Smooth muscle cell (in vitro differentiated cells): Measurements from ENCODE around the gene KLF16. TPM values are rescaled to one million over a fixed set of nuclear protein-coding genes. Genes with fewer than 3 reads are reported as not detected.

Experiments used
- DNase-seq: peaks from one replicate; lab custom pipeline; 2025; ENCODE audit not compliant: unreplicated experiment; lab: John Stamatoyannopoulos, UW
- H2AFZ ChIP-seq: fragments of 200-600 bp; sonication (generic); 2 replicates; pipeline ENCODE4 v1.6.0; 2016; ENCODE audit warnings: antibody characterized with exemption, low read depth, mild to moderate bottlenecking
- H3F3A ChIP-seq: fragments of 200-600 bp; sonication (generic); 2 replicates; pipeline ENCODE4 v1.6.0; 2017; ENCODE audit warnings: antibody characterized with exemption, low read depth
- H3K27ac ChIP-seq: fragments of 200-600 bp; sonication (generic); 2 replicates; pipeline ENCODE4 v1.5.1; 2016; ENCODE audit warnings: low read depth, mild to moderate bottlenecking
- H3K27me3 ChIP-seq: fragments of 200-600 bp; sonication (generic); 2 replicates; pipeline ENCODE4 v1.6.1; 2016; ENCODE audit warnings: low read depth, mild to moderate bottlenecking
- H3K36me3 ChIP-seq: fragments of 200-600 bp; sonication (generic); 2 replicates; pipeline ENCODE4 v1.5.1; 2016; ENCODE audit warnings: low read depth
- H3K4me1 ChIP-seq: fragments of 200-600 bp; sonication (generic); 2 replicates; pipeline ENCODE4 v1.5.1; 2016; ENCODE audit warnings: low read depth
- H3K4me2 ChIP-seq: fragments of 200-600 bp; sonication (generic); 2 replicates; pipeline ENCODE4 v1.6.0; 2016; ENCODE audit warnings: mild to moderate bottlenecking
- H3K4me3 ChIP-seq: fragments of 200-600 bp; sonication (generic); 2 replicates; pipeline ENCODE4 v1.5.1; 2016; ENCODE audit warnings: mild to moderate bottlenecking
- H3K79me2 ChIP-seq: fragments of 200-600 bp; sonication (generic); 2 replicates; pipeline ENCODE4 v1.6.0; 2016; ENCODE audit warnings: low read depth, mild to moderate bottlenecking
- H3K9ac ChIP-seq: fragments of 200-600 bp; sonication (generic); 2 replicates; pipeline ENCODE4 v1.6.0; 2016; ENCODE audit warnings: low read depth
- H3K9me3 ChIP-seq: fragments of 200-600 bp; sonication (generic); replicated peaks from 2 replicates; pipeline ENCODE4 v1.5.1; 2016; ENCODE audit warnings: low read depth
- H4K20me1 ChIP-seq: fragments of 200-600 bp; sonication (generic); 2 replicates; pipeline ENCODE4 v1.6.0; 2016; ENCODE audit warnings: low read depth
- WGBS: methylation state at CpG from one replicate; pipeline ENCODE4 v1.1.7; 2016; ENCODE audit warnings: low lambda C conversion rate; 5-methylcytosine and 5-hydroxymethylcytosine counted together
- polyA plus RNA-seq: library from polyadenylated mRNA; unstranded; fragments of >200 nt; fragmentation: Nextera tagmentation; extraction: Ambion mirVana; gene quantifications from 2 replicates; pipeline ENCODE4 v1.2.1, GENCODE V29; 2016
- total RNA-seq: library from RNA; depleted of rRNA; stranded (reverse); fragments of >200 nt; gene quantifications from 2 replicates; pipeline ENCODE4 v1.2.3, GENCODE V29; 2014
- TF ChIP-seq, protein P1 (sequence below): fragments of 200-600 bp; sonication (generic); IDR thresholded peaks from 2 replicates; pipeline ENCODE4 v1.5.1; 2017; ENCODE audit warnings: borderline replicate concordance, mild to moderate bottlenecking, antibody characterized with exemption; ENCODE audit not compliant: insufficient read depth, poor library complexity, severe bottlenecking

KLF16 gene
- total and polyA plus RNA-seq, 2 experiments from 2014 or later = 5.8 to 15.4 TPM

DNA sequence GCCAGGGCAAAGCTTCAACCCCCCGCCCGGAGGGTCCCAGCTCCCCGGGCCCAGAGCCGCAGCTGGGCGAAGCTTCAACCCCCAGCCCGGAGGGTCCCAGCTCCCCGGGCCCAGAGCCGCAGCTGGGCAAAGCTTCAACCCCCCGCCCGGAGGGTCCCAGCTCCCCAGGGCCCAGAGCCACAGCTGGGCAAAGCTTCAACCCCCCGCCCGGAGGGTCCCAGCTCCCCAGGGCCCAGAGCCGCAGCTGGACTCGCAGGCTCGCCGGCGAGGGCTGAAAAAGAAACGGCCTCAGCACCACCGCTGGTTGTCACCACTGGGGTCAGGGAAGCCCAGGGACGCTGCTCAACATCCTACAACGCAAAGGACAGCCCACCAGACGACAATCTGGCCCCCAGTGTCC, 20.3 kb downstream of the KLF16 start:
- H2AFZ ChIP-seq = no peak overlapping the region
- no peak overlapping the region for H3K4me3 ChIP-seq
- H3K27ac ChIP-seq = no peak overlapping the region
- H3K4me2 ChIP-seq = no peak overlapping the region
- peaks cover 91% of the 10 kb centered on the region for H3K79me2 ChIP-seq
- H3K36me3 ChIP-seq = no peaks in the 10 kb centered on the region
- no peaks in the 10 kb centered on the region for H3K9me3 ChIP-seq
- no peak overlapping the region for H3K9ac ChIP-seq
- 97% methylated on average over 22 of the region's 22 CpGs for WGBS
- DNase-seq = no peak
- no peaks in the 10 kb centered on the region for H3F3A ChIP-seq
- TF ChIP-seq, protein P1, sequence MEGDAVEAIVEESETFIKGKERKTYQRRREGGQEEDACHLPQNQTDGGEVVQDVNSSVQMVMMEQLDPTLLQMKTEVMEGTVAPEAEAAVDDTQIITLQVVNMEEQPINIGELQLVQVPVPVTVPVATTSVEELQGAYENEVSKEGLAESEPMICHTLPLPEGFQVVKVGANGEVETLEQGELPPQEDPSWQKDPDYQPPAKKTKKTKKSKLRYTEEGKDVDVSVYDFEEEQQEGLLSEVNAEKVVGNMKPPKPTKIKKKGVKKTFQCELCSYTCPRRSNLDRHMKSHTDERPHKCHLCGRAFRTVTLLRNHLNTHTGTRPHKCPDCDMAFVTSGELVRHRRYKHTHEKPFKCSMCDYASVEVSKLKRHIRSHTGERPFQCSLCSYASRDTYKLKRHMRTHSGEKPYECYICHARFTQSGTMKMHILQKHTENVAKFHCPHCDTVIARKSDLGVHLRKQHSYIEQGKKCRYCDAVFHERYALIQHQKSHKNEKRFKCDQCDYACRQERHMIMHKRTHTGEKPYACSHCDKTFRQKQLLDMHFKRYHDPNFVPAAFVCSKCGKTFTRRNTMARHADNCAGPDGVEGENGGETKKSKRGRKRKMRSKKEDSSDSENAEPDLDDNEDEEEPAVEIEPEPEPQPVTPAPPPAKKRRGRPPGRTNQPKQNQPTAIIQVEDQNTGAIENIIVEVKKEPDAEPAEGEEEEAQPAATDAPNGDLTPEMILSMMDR = no peak
- H3K27me3 ChIP-seq = no peaks in the 10 kb centered on the region
- H4K20me1 ChIP-seq = peaks cover 99% of the 10 kb centered on the region
- peaks cover 11% of the 10 kb centered on the region for H3K4me1 ChIP-seq

DNA sequence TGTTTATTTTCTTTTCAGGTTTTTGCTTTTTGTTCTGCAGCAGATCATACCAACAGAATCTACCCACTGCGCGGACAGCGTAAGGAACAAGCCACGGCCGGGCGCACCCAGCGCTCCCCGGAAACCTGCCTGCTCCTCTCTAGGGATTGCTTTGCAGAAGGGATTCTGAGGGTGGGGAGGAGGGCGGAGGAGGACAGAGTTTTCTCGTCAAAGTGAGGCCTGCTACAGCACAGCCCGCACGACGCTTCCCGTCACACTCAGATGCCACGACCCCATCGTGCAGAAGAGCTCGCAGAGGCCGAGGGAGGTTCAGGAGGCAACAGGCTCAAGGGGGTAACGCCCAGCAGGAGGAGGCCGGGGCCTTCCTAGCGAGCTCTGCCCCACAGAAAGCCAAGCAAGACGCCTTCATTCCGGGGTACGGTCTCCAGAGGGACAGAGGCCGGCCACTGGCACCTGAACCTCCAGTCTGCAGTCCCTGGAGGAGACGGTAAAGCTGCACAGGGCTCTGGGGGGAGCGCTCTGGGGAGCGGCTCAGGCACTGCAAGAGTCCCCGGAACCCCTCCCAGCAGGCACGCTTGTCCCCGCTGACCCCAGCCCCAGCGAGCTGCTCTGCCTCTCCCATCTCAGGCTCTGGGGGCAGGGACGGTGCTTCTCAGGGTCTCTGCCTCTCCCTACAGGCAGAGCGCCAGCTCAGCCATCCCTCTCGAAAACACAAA, 22.0 kb downstream of the KLF16 start:
- 92% methylated on average over 32 of the region's 35 CpGs for WGBS
- no peaks in the 10 kb centered on the region for H3K4me1 ChIP-seq
- no peak for DNase-seq
- no peaks in the 10 kb centered on the region for H3K27me3 ChIP-seq
- no peak overlapping the region for H3K27ac ChIP-seq
- no peaks in the 10 kb centered on the region for H3K36me3 ChIP-seq
- no peak overlapping the region for H3K9ac ChIP-seq
- TF ChIP-seq, protein P1 = no peak
- peaks cover 100% of the 10 kb centered on the region for H4K20me1 ChIP-seq
- H3K4me3 ChIP-seq = no peak overlapping the region
- H3K9me3 ChIP-seq = no peaks in the 10 kb centered on the region
- H3K4me2 ChIP-seq = no peak overlapping the region
- H3F3A ChIP-seq = no peaks in the 10 kb centered on the region
- H3K79me2 ChIP-seq = peaks cover 91% of the 10 kb centered on the region
- no peak overlapping the region for H2AFZ ChIP-seq

DNA sequence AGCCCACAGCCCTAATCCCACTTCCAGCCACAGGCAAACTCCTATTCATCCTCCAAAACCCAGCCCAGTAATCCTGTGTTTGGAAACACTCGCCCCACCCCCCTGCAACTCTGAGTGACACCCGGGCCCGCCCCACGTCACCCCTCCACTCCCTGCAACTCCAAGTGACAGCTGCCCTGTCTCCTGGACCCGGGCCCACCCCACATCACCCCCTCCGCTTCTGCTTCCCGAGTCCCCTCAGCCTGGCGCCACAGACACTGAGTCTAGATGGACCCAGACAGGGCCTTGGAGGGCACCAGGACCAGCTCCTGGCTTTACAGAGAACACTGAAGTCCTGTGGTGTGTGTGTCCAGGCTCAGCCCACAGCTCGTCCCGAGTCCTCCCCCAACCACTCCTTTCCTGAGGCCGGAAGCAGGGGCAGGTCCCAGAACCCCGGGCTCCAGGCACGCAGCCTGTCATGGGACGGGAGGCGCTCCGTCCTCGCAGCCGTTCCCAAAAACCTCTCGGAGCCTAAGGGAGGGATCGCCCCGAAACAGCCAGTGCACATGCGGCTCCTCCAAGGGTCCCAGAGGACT, 22.8 kb downstream of the KLF16 start:
- H3K36me3 ChIP-seq = no peaks in the 10 kb centered on the region
- H3F3A ChIP-seq = no peaks in the 10 kb centered on the region
- no peaks in the 10 kb centered on the region for H3K4me1 ChIP-seq
- no peaks in the 10 kb centered on the region for H3K9me3 ChIP-seq
- H3K4me3 ChIP-seq = no peak overlapping the region
- DNase-seq = no peak
- no peak overlapping the region for H3K9ac ChIP-seq
- H3K27me3 ChIP-seq = no peaks in the 10 kb centered on the region
- no peak overlapping the region for H3K4me2 ChIP-seq
- H2AFZ ChIP-seq = no peak overlapping the region
- peaks cover 100% of the 10 kb centered on the region for H4K20me1 ChIP-seq
- H3K79me2 ChIP-seq = peaks cover 91% of the 10 kb centered on the region
- no peak overlapping the region for H3K27ac ChIP-seq
- WGBS = 87% methylated on average over 20 of the region's 22 CpGs
- TF ChIP-seq, protein P1 = no peak
